Kidney (tissue), 14 donors: ENCODE results near the gene ARHGAP28. TPM values are rescaled to one million over a fixed set of nuclear protein-coding genes. Genes with fewer than 3 reads are reported as not detected.
A peak's percentile ranks its signal among the peaks of the same experiment; 100 is the strongest.

ENCODE experiments used
- DNase-seq, 5 donors: peaks; one replicate each; pipeline ENCODE4 v3.0.0-alpha.2; 2013 to 2020
- FAIRE-seq: peaks from 2 replicates; lab custom pipeline; 2012; peaks lifted over from hg19 to GRCh38; lab: Jason Lieb, UNC
- H3K27ac ChIP-seq, 2 donors: one replicate each; pipeline ENCODE4 v1.7.0; 2013; ENCODE audit warnings: low read depth in 2 of 2, low read length in 2 of 2, inconsistent platforms in 1 of 2
- H3K27me3 ChIP-seq: one replicate; pipeline ENCODE4 v1.7.1; 2013; ENCODE audit warnings: low read length, inconsistent platforms; ENCODE audit not compliant: control insufficient read depth, insufficient read depth
- H3K36me3 ChIP-seq, 3 donors: one replicate each; pipeline versions ENCODE4 v1.7.0 to v1.7.1; 2013; ENCODE audit warnings: low read length in 3 of 3, control low read depth in 1 of 3, inconsistent platforms in 1 of 3; ENCODE audit not compliant: insufficient read depth in 3 of 3, control insufficient read depth in 2 of 3
- H3K4me1 ChIP-seq, 3 donors: one replicate each; pipeline versions ENCODE4 v1.7.0 to v1.7.1; 2013; ENCODE audit warnings: low read length in 3 of 3, inconsistent platforms in 1 of 3, low read depth in 1 of 3; ENCODE audit not compliant: control insufficient read depth in 2 of 3, insufficient read depth in 2 of 3
- H3K4me3 ChIP-seq, 3 donors: one replicate each; pipeline versions ENCODE4 v1.7.0 to v1.8.1; 2013; ENCODE audit warnings: low read length in 3 of 3, control low read depth in 1 of 3, inconsistent platforms in 1 of 3
- H3K9ac ChIP-seq, 3 donors: one replicate each; pipeline versions ENCODE4 v1.7.0 to v1.7.1; 2013; ENCODE audit warnings: low read length in 3 of 3, control low read depth in 1 of 3, inconsistent platforms in 1 of 3
- H3K9me3 ChIP-seq, 3 donors: one replicate each; pipeline versions ENCODE4 v1.7.0 to v1.7.1; 2013; ENCODE audit warnings: low read length in 3 of 3, control low read depth in 1 of 3, inconsistent platforms in 1 of 3; ENCODE audit not compliant: control insufficient read depth in 2 of 3, insufficient read depth in 1 of 3
- intact Hi-C: fragments of 100-400 bp; cut with DNase I; formaldehyde crosslinking; loops from one replicate; pipeline ENCODE4 v1.11.1; 2022
- polyA plus RNA-seq: library from polyadenylated mRNA; stranded (reverse); fragments of 350-450 nt; fragmentation: Illumina TruSeq; extraction: RNeasy Lipid Tissue Mini Kit (QIAGEN cat#74804); gene quantifications from one replicate; pipeline ENCODE4 v1.2.3, GENCODE V29; 2014; ENCODE audit warnings: low read depth, low replicate concordance; ENCODE audit not compliant: insufficient read depth
- total RNA-seq: library from RNA; stranded (reverse); fragmentation: NEBNext Ultra II Directional; extraction: Animal tissue kit (Norgen Biotek cat#: 25700); gene quantifications from one replicate; pipeline ENCODE4 v1.2.1, GENCODE V29; 2021
- TF ChIP-seq, protein P1 (sequence below): IDR thresholded peaks from 3 replicates; pipeline ENCODE4 v1.5.1; 2012; ENCODE audit warnings: mild to moderate bottlenecking, moderate library complexity, borderline replicate concordance; ENCODE audit not compliant: insufficient read depth; ENCODE audit errors: extremely low read depth
- donor health status: control.
- donor health status: control.
- donor health status: control.
- donor health status: control.
- donor health status: control.
- donor health status: DM: yes; HTN: yes; CAD: no.
- donor health status: Normal renal cell carcinoma (clear cell type).

The ARHGAP28 gene
- total and polyA plus RNA-seq, 2 donors from 2014 or later, result 4.6 TPM

DNA sequence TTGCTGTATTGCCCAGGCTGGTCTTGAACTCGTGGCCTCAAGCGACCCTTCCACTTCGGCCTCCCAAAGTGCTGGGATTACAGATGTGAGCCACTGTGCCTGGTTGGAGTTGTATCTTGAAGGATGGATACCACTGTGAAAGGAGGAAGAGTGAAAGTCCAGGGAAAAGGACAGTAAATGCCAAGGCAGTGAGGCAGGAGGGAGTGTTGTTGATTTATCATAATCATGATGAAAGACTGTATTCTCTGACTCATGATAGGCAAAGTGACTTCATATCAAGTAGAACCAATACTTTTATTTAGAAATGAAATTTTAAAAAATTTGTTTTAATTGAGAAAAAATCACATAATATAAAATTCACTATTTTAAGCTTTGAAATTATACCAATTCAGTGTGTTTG lies 162.3 kb downstream of the ARHGAP28 start:
- H3K36me3 ChIP-seq, result peaks cover 3 to 8% (median 5%) of the 10 kb centered on the region in 3 donors
- no peaks in the 10 kb centered on the region for H3K27me3 ChIP-seq
- no peak overlapping the region for H3K27ac ChIP-seq
- FAIRE-seq, result no peak
- TF ChIP-seq, protein P1, sequence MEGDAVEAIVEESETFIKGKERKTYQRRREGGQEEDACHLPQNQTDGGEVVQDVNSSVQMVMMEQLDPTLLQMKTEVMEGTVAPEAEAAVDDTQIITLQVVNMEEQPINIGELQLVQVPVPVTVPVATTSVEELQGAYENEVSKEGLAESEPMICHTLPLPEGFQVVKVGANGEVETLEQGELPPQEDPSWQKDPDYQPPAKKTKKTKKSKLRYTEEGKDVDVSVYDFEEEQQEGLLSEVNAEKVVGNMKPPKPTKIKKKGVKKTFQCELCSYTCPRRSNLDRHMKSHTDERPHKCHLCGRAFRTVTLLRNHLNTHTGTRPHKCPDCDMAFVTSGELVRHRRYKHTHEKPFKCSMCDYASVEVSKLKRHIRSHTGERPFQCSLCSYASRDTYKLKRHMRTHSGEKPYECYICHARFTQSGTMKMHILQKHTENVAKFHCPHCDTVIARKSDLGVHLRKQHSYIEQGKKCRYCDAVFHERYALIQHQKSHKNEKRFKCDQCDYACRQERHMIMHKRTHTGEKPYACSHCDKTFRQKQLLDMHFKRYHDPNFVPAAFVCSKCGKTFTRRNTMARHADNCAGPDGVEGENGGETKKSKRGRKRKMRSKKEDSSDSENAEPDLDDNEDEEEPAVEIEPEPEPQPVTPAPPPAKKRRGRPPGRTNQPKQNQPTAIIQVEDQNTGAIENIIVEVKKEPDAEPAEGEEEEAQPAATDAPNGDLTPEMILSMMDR, result no peak
- no peak overlapping the region for H3K4me3 ChIP-seq
- no peaks in the 10 kb centered on the region for H3K9me3 ChIP-seq
- intact Hi-C loops, result no loop called here
- H3K4me1 ChIP-seq, result no peaks in the 10 kb centered on the region
- H3K9ac ChIP-seq, result no peak overlapping the region
- no peak for DNase-seq

DNA sequence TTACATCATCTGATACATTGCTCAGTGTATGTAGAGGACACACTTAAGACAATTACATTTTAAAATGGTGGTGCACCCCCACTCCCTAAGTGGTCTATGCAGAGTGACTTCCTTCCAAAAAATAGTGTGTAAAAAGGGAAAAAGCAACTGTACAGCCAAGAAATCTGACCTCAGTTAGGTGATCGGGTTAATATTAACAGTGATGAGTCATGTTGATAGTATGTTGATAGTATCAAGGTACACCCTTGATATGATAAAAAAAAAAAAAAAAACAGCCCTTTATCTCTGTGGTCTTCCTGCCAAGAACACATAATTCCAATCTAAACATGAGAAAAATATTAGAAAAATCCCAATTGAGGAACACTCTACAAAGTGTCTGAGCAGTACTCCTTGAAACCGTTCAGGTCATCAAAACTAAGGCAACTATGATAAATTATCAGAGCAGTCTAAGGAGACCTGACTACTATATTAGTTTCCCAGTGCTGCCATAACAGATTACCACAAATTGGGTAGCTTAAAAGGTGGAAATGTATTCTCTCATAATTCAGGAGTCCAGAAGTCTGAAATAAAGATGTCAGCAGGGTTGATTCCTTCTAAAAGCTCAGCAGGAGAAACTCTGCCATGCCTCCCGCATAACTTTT lies 171.9 kb downstream of the ARHGAP28 start:
- H3K27me3 ChIP-seq, result no peaks in the 10 kb centered on the region
- H3K9me3 ChIP-seq, result peaks cover 0 to 5% (median 2%) of the 10 kb centered on the region in 3 donors
- peaks cover 0 to 5% (median 3%) of the 10 kb centered on the region in 3 donors for H3K36me3 ChIP-seq
- no peak overlapping the region for H3K9ac ChIP-seq
- peaks cover 0 to 2% (median 0%) of the 10 kb centered on the region in 3 donors for H3K4me1 ChIP-seq
- H3K27ac ChIP-seq, result no peak overlapping the region
- DNase-seq (no peak), FAIRE-seq (no peak)
- intact Hi-C loops, result no loop called here
- no peak overlapping the region for H3K4me3 ChIP-seq
- TF ChIP-seq, protein P1, result no peak

DNA sequence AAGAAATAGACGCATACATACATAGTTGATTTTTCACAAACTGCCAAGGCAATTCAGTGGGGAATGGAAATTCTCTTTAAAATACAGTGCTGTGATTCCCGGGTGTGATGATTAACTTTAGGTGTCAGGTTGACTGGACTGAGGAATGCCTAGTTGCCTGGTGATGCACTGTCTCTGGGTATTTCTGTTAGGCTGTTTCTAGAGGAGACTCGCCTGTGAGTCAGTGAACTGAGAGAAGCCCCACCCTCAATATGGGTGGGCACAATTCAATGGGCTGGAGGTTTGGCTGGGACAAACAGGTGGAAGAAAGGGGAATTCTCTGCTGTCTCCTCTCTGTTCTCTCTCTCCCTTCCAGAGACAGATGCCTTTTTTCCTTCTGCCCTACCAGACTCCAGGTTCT lies 187.6 kb downstream of the ARHGAP28 start:
- Histone ChIP-seq H3K27ac (no peak overlapping the region), H3K27me3 (no peaks in the 10 kb centered on the region), H3K9me3 (no peaks in the 10 kb centered on the region), H3K4me1 (peaks cover 0 to 2% (median 0%) of the 10 kb centered on the region in 3 donors), H3K36me3 (no peaks in the 10 kb centered on the region), H3K4me3 (no peak overlapping the region), H3K9ac (no peak overlapping the region)
- TF ChIP-seq, protein P1, result no peak
- intact Hi-C loops, result no loop called here
- peak in 3 of 5 donors; percentile 24 to 54 (median 35) for DNase-seq
- no peak for FAIRE-seq
